GM12864 (cell line): ENCODE measurements around the gene OPRL1.
A peak's percentile ranks its signal among the peaks of the same experiment; 100 is the strongest.

Experiments
- DNase-seq: peaks from one replicate; pipeline ENCODE4 v3.0.0-alpha.2; 2011; ENCODE audit warnings: low read depth
- H3K4me3 ChIP-seq: 2 replicates; pipeline ENCODE4 v1.5.1; 2011; ENCODE audit warnings: mild to moderate bottlenecking, low read depth, low read length, control low read depth
- CTCF ChIP-seq: IDR thresholded peaks from 2 replicates; pipeline ENCODE4 v1.5.1; 2011; ENCODE audit warnings: low read depth, mild to moderate bottlenecking, moderate library complexity, low read length, control low read depth, inconsistent platforms; ENCODE audit errors: missing control alignments

OPRL1 gene

GRCh38 chr20:64038565-64039292 is 41.2 kb upstream of the OPRL1 start:
- peak; percentile 44 for DNase-seq
- H3K4me3 ChIP-seq = peak overlapping the region; percentile 47
- TF ChIP-seq CTCF = peak; percentile 72

- no peak for DNase-seq
- peak overlapping the region; percentile 47 for H3K4me3 ChIP-seq
- TF ChIP-seq CTCF = no peak
Observed at GRCh38 chr20:64039293-64040160, 40.4 kb upstream of the OPRL1 start.

GRCh38 chr20:64040231-64041039 is 39.4 kb upstream of the OPRL1 start:
- H3K4me3 ChIP-seq = no peak overlapping the region
- no peak for DNase-seq
- TF ChIP-seq CTCF = no peak

- DNase-seq = no peak
- no peak overlapping the region for H3K4me3 ChIP-seq
- no peak for TF ChIP-seq CTCF
Observed at GRCh38 chr20:64041040-64041780, 38.7 kb upstream of the OPRL1 start.

GRCh38 chr20:64041781-64042053 is 38.2 kb upstream of the OPRL1 start:
- DNase-seq = no peak
- TF ChIP-seq CTCF = no peak
- H3K4me3 ChIP-seq = peak overlapping the region; percentile 74

- no peak for DNase-seq
- peak overlapping the region; percentile 74 for H3K4me3 ChIP-seq
- no peak for TF ChIP-seq CTCF
Observed at GRCh38 chr20:64042054-64042781, 37.7 kb upstream of the OPRL1 start.
